AG04450 (cell line): ENCODE measurements around the gene ADAM8. TPM values are rescaled to one million over a fixed set of nuclear protein-coding genes. Genes with fewer than 3 reads are reported as not detected.

ENCODE experiments used
- CTCF ChIA-PET: fragments of 300-600, 350-600 bp; formaldehyde crosslinking; extraction: SDS; loops from one replicate; lab custom pipeline; 2022; ENCODE audit warnings: antibody characterized with exemption, inconsistent platforms; lab: Charles Lee
- POLR2A ChIA-PET: fragments of 350-600 bp; formaldehyde crosslinking; extraction: SDS; loops from one replicate; lab custom pipeline; 2021; ENCODE audit warnings: antibody characterized with exemption, inconsistent platforms; lab: Yijun Ruan, JAX
- DNase-seq: peaks from one replicate; pipeline ENCODE4 v3.0.0-alpha.2; 2011; ENCODE audit warnings: low read depth, low spot score
- H3K27ac ChIP-seq: one replicate; pipeline ENCODE4 v1.5.1; 2012; ENCODE audit warnings: low read depth, low read length, control low read depth
- H3K27me3 ChIP-seq: one replicate; pipeline ENCODE4 v1.6.0; 2012; ENCODE audit warnings: low read length; ENCODE audit not compliant: control insufficient read depth, insufficient read depth
- H3K4me3 ChIP-seq: 2 replicates; pipeline ENCODE4 v1.5.1; 2011; ENCODE audit warnings: mild to moderate bottlenecking, low read depth, low read length, control low read depth
- H3K9me3 ChIP-seq: 2 replicates; pipeline ENCODE4 v1.5.1; 2012; ENCODE audit warnings: low read length; ENCODE audit not compliant: control insufficient read depth, insufficient read depth
- CTCF ChIP-seq: IDR thresholded peaks from 2 replicates; pipeline ENCODE4 v1.5.1; 2011; ENCODE audit warnings: low read depth, low read length, control low read depth, inconsistent platforms
- polyA plus RNA-seq: library from polyadenylated mRNA; depleted of rRNA; stranded (reverse); fragments of >200 nt; gene quantifications from 2 replicates; pipeline ENCODE4 v1.2.3, GENCODE V29; 2011

The ADAM8 gene
- polyA plus RNA-seq, 1 experiment, result 0.25 TPM

GRCh38 chr10:133280391-133281059 lies 3.9 kb upstream of the ADAM8 start:
- ChIA-PET POLR2A (no interaction called here), CTCF (no interaction called here)
- H3K9me3 ChIP-seq, result no peaks in the 10 kb centered on the region; the same call in 1 of the 2 replicates

GRCh38 chr10:133279326-133280226 lies 2.9 kb upstream of the ADAM8 start:
- no peak for DNase-seq
- Histone ChIP-seq H3K4me3 (no peak overlapping the region), H3K27me3 (peaks cover 14% of the 10 kb centered on the region), H3K9me3 (no peaks in the 10 kb centered on the region; the same call in 1 of the 2 replicates), H3K27ac (no peak overlapping the region)
- CTCF ChIA-PET, result no interaction called here
- no peak for TF ChIP-seq CTCF
- POLR2A ChIA-PET, result no interaction called here

More at GRCh38 chr10:133280391-133281059, 3.9 kb upstream of the ADAM8 start:
- no peak for TF ChIP-seq CTCF
- H3K27me3 ChIP-seq, result peaks cover 8% of the 10 kb centered on the region
- H3K4me3 ChIP-seq, result no peak overlapping the region
- no peak for DNase-seq
- no peak overlapping the region for H3K27ac ChIP-seq

- H3K9me3 ChIP-seq, result no peaks in the 10 kb centered on the region; the same call in 1 of the 2 replicates
- H3K4me3 ChIP-seq, result no peak overlapping the region
- ChIA-PET CTCF (interaction anchor here (1.7 kb wide), 1 partner anchor 51 kb away, joined by 6 read pairs; no protein-coding TSS in a partner anchor), POLR2A (interaction anchor here (0.8 to 1.1 kb wide), 2 partner anchors 20 to 100 kb away, joined by 3 read pairs; partner anchors contain the start of gene PAOX)
- H3K27me3 ChIP-seq, result peaks cover 14% of the 10 kb centered on the region
- TF ChIP-seq CTCF, result no peak
- no peak overlapping the region for H3K27ac ChIP-seq
- no peak for DNase-seq
These were observed 2.1 kb upstream of the ADAM8 start for GRCh38 chr10:133278577-133279265.

GRCh38 chr10:133277993-133278576 lies 1.4 kb upstream of the ADAM8 start:
- CTCF ChIA-PET, result interaction anchor here (0.6 to 1.7 kb wide), 2 partner anchors 9 to 52 kb away, joined by 5 to 6 read pairs; no protein-coding TSS in a partner anchor
- no peak overlapping the region for H3K27ac ChIP-seq
- POLR2A ChIA-PET, result interaction anchor here (0.8 to 1.1 kb wide), 2 partner anchors 19 to 101 kb away, joined by 3 read pairs; partner anchors contain the start of gene PAOX
- TF ChIP-seq CTCF, result no peak
- H3K4me3 ChIP-seq, result no peak overlapping the region
- H3K9me3 ChIP-seq, result no peaks in the 10 kb centered on the region; the same call in 1 of the 2 replicates
- peaks cover 14% of the 10 kb centered on the region for H3K27me3 ChIP-seq
- DNase-seq, result no peak
